Thyroid gland (tissue), 4 donors: ENCODE results near the gene MTSS2.

Experiments used
- POLR2A ChIP-seq, 2 donors: fragments of 450-650 bp; IDR thresholded peaks; one replicate each; pipeline ENCODE4 v1.6.1; 2017; ENCODE audit warnings: antibody characterized with exemption in 2 of 2, mild to moderate bottlenecking in 2 of 2, moderate library complexity in 1 of 2
- TF ChIP-seq, protein P1 (sequence below), 6 experiments: fragments of 200-600 bp in 3 of 6; fragments of 450-650 bp in 3 of 6; sonication (generic) in 3 of 6; IDR thresholded peaks; one replicate each; pipeline ENCODE4 v1.5.1; 2016 to 2019; ENCODE audit warnings: antibody characterized with exemption in 6 of 6, mild to moderate bottlenecking in 2 of 6, inconsistent platforms in 1 of 6, moderate library complexity in 1 of 6

DNA sequence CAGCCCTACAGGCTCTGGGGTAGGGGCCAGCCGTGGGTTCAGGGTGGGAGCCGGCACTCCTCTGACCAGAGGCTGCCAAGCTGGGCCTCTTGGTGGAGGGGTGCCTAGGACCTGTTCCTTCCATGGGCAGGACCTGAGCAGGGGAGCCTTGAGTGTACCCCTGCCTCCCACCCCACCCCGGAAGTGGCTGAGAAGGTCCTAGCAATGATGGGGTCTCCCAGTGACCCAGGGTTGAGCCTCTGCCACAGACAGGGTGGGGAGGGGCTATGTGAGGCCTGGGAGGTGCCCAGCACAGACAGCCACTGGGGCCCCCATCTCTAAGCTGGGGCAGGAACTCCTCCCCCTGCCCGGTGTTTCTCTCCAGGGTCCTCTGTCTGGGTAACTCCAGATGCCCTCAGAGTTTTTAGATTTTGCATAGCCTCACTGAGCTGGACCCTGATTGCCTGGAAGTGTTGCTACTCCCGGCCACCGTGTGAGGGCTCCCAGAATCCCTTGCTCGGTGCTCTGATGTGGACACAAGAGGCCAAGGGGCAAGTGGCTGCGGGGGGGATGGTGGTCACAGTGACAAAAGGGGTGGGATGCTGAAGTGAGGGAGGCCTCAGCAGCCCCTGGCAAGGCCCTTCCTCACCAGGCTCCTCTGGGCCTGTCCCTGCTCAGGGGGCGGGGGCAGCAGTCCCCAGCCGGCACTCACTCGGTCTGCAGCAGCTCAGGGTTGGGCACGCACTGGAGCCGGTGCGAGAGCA is 6.4 kb upstream of the MTSS2 start:
- TF ChIP-seq, protein P1, sequence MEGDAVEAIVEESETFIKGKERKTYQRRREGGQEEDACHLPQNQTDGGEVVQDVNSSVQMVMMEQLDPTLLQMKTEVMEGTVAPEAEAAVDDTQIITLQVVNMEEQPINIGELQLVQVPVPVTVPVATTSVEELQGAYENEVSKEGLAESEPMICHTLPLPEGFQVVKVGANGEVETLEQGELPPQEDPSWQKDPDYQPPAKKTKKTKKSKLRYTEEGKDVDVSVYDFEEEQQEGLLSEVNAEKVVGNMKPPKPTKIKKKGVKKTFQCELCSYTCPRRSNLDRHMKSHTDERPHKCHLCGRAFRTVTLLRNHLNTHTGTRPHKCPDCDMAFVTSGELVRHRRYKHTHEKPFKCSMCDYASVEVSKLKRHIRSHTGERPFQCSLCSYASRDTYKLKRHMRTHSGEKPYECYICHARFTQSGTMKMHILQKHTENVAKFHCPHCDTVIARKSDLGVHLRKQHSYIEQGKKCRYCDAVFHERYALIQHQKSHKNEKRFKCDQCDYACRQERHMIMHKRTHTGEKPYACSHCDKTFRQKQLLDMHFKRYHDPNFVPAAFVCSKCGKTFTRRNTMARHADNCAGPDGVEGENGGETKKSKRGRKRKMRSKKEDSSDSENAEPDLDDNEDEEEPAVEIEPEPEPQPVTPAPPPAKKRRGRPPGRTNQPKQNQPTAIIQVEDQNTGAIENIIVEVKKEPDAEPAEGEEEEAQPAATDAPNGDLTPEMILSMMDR (IDR thresholded peaks at IDR 0.05), result no peak
- no peak for TF ChIP-seq POLR2A (IDR thresholded peaks at IDR 0.05)
